Lung (tissue), 12 donors: ENCODE measurements around the gene GALNT10. TPM values are rescaled to one million over a fixed set of nuclear protein-coding genes. Genes with fewer than 3 reads are reported as not detected.

ENCODE experiments used
- ATAC-seq: fragments of 200-7000 bp; cut with Tn5 transposase; one replicate; pipeline ENCODE4 v1.9.1; 2020; ENCODE audit warnings: moderate number of reproducible peaks; ENCODE audit not compliant: insufficient read depth, low FRiP score
- DNase-seq, 3 donors: peaks; one replicate each; pipeline ENCODE4 v3.0.0-alpha.2; 2013 to 2017
- H3K27ac ChIP-seq, 2 donors: one replicate each; pipeline ENCODE4 v1.5.1; 2013; ENCODE audit warnings: mild to moderate bottlenecking in 2 of 2, moderate library complexity in 2 of 2, control low read depth in 1 of 2, inconsistent platforms in 1 of 2, low read depth in 1 of 2, low read length in 1 of 2
- H3K27me3 ChIP-seq, 3 donors: one replicate each; pipeline ENCODE4 v1.5.1; 2013; ENCODE audit warnings: low read length in 2 of 3; ENCODE audit not compliant: control insufficient read depth in 3 of 3, insufficient read depth in 3 of 3
- H3K36me3 ChIP-seq, 4 donors: one replicate each; pipeline ENCODE4 v1.5.1; 2013; ENCODE audit warnings: low read length in 4 of 4, mild to moderate bottlenecking in 1 of 4, moderate library complexity in 1 of 4; ENCODE audit not compliant: control insufficient read depth in 4 of 4, insufficient read depth in 4 of 4
- H3K4me1 ChIP-seq, 5 donors: one replicate each; pipeline ENCODE4 v1.5.1; 2013; ENCODE audit warnings: low read length in 5 of 5, mild to moderate bottlenecking in 2 of 5, moderate library complexity in 1 of 5; ENCODE audit not compliant: control insufficient read depth in 5 of 5, insufficient read depth in 5 of 5
- H3K4me3 ChIP-seq: one replicate; pipeline ENCODE4 v1.5.1; 2013; ENCODE audit warnings: mild to moderate bottlenecking, control low read depth, moderate library complexity
- H3K9ac ChIP-seq, 2 donors: one replicate each; pipeline ENCODE4 v1.5.1; 2013; ENCODE audit warnings: low read length in 2 of 2, control low read depth in 1 of 2; ENCODE audit not compliant: insufficient read depth in 1 of 2
- H3K9me3 ChIP-seq, 4 donors: one replicate each; pipeline ENCODE4 v1.5.1; 2013; ENCODE audit warnings: low read length in 3 of 4, mild to moderate bottlenecking in 1 of 4, moderate library complexity in 1 of 4; ENCODE audit not compliant: control insufficient read depth in 4 of 4, insufficient read depth in 3 of 4
- WGBS, 2 donors: extraction: QIAGEN DNeasy Blood & Tissue Kit; methylation state at CpG; one replicate each; pipeline ENCODE4 v1.1.7; 2013; 5-methylcytosine and 5-hydroxymethylcytosine counted together
- polyA plus RNA-seq, 2 donors: library from polyadenylated mRNA; stranded (reverse); fragments of 200-250 nt; gene quantifications; one replicate each; pipeline ENCODE4 v1.2.1, GENCODE V29; 2013
- total RNA-seq, 2 donors: library from RNA; depleted of rRNA in 1 of 2; stranded (reverse); fragments of >200 nt in 1 of 2; gene quantifications; one replicate each; pipeline ENCODE4 v1.2.1, GENCODE V29; 2014 to 2021
- TF ChIP-seq, protein P1 (sequence below): IDR thresholded peaks from 2 replicates; pipeline ENCODE4 v1.5.1; 2012; ENCODE audit warnings: mild to moderate bottlenecking; ENCODE audit errors: control extremely low read depth, extremely low read depth
- donor health status: control.
- donor health status: control.
- donor health status: Bipolar disorder and iron deficiency.
- donor health status: healthy.
- donor health status: DM: yes; HTN: yes; CAD: no.

GALNT10 gene
- total and polyA plus RNA-seq, 4 donors = 9.0 to 70.2 (median 22.0) TPM

DNA sequence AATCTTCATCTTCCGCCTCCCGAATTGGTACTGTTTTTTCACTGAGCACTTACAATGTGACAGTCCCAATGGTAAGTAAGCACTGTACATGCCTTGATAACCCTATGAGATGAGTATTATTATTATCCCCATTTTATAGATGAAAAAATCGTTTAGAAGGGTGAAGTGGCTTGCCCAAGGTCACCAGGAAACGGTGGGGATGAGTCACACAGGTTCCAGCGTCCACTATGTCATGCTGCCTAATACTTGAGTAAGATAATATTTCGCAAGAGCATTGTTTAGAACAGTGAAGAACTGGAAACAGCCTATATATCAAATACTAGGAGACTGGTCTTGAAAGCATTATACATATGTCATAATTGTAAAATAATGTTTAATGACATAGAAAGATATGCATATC is 274.6 kb downstream of the GALNT10 start:
- TF ChIP-seq, protein P1, sequence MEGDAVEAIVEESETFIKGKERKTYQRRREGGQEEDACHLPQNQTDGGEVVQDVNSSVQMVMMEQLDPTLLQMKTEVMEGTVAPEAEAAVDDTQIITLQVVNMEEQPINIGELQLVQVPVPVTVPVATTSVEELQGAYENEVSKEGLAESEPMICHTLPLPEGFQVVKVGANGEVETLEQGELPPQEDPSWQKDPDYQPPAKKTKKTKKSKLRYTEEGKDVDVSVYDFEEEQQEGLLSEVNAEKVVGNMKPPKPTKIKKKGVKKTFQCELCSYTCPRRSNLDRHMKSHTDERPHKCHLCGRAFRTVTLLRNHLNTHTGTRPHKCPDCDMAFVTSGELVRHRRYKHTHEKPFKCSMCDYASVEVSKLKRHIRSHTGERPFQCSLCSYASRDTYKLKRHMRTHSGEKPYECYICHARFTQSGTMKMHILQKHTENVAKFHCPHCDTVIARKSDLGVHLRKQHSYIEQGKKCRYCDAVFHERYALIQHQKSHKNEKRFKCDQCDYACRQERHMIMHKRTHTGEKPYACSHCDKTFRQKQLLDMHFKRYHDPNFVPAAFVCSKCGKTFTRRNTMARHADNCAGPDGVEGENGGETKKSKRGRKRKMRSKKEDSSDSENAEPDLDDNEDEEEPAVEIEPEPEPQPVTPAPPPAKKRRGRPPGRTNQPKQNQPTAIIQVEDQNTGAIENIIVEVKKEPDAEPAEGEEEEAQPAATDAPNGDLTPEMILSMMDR = no peak
- H3K4me3 ChIP-seq = no peak overlapping the region
- peaks cover 0 to 3% (median 0%) of the 10 kb centered on the region in 4 donors for H3K36me3 ChIP-seq
- no peak for DNase-seq
- H3K4me1 ChIP-seq = no peaks in the 10 kb centered on the region
- no peak overlapping the region for H3K9ac ChIP-seq
- 50 to 51% methylated on average over 6 of the region's 6 CpGs for WGBS, 2 donors
- peaks cover 0 to 16% (median 10%) of the 10 kb centered on the region in 3 donors for H3K27me3 ChIP-seq
- no peaks in the 10 kb centered on the region for H3K9me3 ChIP-seq
- H3K27ac ChIP-seq = no peak overlapping the region
- ATAC-seq = no peak

DNA sequence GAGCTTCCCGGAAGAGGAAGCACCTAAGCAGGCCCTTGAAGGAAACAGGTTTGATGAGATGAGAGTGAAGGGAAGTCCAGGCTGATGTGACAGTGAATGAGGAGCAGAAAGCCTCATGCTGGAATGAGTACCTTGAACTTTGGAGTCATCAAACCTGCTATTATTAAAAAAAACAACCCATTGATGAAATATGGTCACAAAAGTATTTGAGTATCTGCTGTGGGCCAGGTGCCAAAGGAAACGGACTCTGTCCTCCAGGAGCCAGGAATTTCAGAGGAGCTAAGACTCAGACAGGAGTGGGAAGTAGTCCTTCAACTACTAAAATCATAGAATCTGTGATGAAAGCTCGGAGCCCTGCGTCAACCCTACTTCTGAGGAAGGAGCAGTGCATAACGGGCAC is 275.6 kb downstream of the GALNT10 start:
- no peak overlapping the region for H3K27ac ChIP-seq
- TF ChIP-seq, protein P1 = no peak
- H3K9ac ChIP-seq = no peak overlapping the region
- no peaks in the 10 kb centered on the region for H3K9me3 ChIP-seq
- no peak overlapping the region for H3K4me3 ChIP-seq
- no peaks in the 10 kb centered on the region for H3K4me1 ChIP-seq
- H3K36me3 ChIP-seq = peaks cover 0 to 2% (median 0%) of the 10 kb centered on the region in 4 donors
- no peak for ATAC-seq
- 63 to 79% methylated on average over 5 of the region's 5 CpGs for WGBS, 2 donors
- DNase-seq = no peak
- peaks cover 0 to 26% (median 20%) of the 10 kb centered on the region in 3 donors for H3K27me3 ChIP-seq

DNA sequence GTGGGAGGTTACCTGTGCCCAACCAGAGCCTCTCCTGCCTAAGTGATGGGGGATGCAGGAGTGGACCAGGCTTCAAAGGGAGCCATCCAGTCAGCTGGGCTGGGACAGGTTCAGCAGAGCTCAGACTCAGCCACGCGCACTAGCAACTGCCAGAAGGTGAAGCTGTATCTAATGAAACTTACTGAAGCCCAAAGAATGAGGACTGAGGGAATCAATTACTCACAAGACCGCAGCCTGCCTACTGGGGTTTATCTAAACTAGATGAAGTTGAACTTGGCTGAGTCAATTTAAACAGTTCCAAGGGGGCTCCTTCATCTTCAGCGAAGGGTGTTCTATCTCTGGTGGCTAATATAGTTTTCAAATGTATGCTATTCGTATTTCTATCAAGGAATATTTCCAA is 276.1 kb downstream of the GALNT10 start:
- no peak for DNase-seq
- Histone ChIP-seq H3K9ac (no peak overlapping the region), H3K4me1 (no peaks in the 10 kb centered on the region), H3K9me3 (no peaks in the 10 kb centered on the region), H3K27ac (no peak overlapping the region), H3K36me3 (peaks cover 0 to 2% (median 0%) of the 10 kb centered on the region in 4 donors), H3K4me3 (no peak overlapping the region), H3K27me3 (peaks cover 0 to 31% (median 25%) of the 10 kb centered on the region in 3 donors)
- WGBS, 2 donors = 82 to 94% methylated on average over 5 of the region's 5 CpGs
- no peak for ATAC-seq
- TF ChIP-seq, protein P1 = no peak
